GM21619 (cell line): ENCODE data around the gene BRAT1.

Source experiments
- ATAC-seq: cut with Tn5 transposase; IDR thresholded peaks from one replicate; pipeline ENCODE4 v1.9.1; 2021; ENCODE audit not compliant: unreplicated experiment

BRAT1 gene

GRCh38 chr7:2514473-2515423 is 40.6 kb downstream of the BRAT1 start:
- ATAC-seq = no peak

DNA sequence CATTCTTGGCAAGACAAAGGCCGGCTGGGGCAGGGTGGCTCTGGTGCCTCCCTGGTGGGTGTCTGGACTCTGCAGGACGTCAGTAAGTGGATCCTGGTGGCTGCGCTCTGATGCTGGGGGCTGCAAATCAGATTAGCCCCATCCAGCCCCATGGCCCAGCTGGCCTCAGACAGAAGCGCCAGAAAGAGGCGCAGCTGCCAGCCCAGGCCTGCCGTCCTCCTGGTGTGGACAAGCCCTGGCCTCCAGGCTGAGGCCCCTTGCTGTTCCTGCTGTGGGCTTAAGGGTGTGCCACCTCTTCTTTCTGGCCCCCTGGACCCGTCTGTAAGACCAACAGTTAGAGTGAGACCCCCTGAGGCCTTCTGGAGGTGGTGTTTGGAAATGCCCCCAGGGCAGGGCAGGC is 41.6 kb downstream of the BRAT1 start:
- no peak for ATAC-seq

DNA sequence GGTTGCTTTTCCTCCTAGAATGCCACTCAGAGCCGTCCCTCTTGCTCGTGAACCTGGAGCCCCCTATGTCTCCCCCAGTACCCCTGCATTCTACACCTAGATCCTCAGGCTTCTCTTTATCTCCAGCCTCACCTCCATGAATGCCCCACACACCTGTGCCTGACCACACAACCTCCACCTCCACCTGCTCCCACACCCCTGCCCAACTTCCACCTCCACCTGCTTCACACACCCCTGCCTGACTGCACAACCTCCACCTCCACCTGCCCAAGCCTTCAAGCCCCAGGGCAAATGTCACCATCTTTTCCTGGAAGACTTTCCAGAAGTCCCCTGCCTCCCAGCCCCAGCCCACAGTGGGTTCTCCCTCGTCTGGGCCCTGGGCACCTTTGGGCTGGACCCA is 42.6 kb downstream of the BRAT1 start:
- no peak for ATAC-seq

GRCh38 chr7:2512179-2512661 is 43.1 kb downstream of the BRAT1 start:
- ATAC-seq = no peak

DNA sequence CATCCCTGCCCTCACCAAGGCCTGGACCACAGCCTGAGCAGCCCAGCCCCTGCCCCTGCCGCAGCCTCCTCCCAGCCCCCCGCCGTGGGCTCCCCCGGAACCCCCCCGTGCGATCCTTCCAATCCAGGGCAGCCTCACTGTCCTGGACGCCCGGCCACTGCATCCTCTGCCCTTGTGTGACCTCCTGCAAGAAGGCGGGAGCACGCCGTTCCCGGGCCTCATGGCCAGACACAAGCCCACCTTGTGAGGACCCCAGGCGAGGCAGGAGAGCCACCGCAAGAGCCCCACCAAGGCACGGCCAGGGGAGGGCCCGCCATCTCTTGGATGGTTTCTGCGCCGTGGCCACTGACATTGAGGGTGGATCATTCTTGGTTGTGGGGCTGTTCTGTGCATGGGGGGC is 43.6 kb downstream of the BRAT1 start:
- no peak for ATAC-seq

- no peak for ATAC-seq
Measured at GRCh38 chr7:2510909-2511768, 44.2 kb downstream of the BRAT1 start.

DNA sequence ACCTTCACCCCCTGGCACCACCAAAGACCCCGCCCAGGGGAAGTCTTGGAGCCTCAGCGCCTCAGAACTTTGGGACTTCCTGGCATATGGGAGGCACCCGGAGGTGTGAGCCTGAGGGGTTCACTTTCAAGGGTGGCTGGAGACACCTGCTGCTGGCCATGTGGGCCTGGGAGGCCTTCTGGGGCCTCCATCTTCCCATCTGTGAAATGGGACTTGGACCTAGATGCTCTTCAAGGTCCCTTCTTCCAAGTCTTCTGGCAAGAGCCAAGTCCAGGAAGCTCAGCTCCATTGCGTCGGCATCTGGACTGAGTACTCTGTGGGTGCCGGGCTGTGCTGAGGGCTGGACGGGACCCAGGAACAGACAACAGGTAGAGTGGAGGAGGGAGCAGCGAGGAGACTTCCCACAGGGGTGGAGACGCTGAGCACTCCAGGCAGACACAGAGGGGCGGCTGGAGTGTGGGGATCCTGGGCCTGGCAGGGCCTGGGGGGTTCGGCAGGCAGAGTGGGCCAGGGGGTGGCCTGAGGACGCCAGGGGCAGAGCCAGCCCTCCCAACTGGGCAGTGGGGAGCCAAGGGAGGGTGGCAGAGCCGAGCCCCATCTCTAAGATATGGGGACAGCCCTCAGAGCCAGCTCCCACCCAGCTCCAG is 45.1 kb downstream of the BRAT1 start:
- no peak for ATAC-seq

DNA sequence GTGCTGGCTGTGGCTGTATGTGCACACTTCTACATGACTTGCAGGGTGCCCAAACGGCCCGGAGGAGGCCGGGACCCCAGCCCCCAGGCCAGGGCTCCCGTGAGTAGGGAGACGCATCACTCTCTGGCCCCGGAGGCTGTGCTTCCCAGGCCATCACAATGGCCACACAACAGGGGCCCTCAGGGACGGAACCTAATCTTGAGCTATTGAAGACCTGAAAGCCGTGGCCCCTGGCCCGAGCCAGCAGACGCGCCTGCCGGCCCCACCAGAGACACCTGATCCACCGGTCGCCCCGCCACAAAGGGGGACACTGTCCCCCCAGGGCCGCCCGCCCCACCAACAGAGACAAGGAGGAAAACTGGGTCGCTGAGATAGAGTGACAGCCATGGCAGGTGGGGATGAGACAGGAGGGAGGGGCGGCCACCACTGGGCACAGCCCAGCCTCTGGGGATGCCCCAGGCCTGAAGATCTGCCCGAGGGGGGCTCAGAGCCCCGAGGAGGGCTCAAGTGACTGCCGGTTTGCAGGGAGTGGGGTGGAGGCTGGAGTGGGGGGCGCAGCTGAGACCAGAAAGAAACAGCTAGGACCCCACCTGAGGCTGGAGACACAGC is 45.9 kb downstream of the BRAT1 start:
- no peak for ATAC-seq

- peak; percentile 53 for ATAC-seq
Measured at GRCh38 chr7:2508327-2509215, 46.8 kb downstream of the BRAT1 start.

GRCh38 chr7:2507917-2508306 is 47.4 kb downstream of the BRAT1 start:
- ATAC-seq = no peak

DNA sequence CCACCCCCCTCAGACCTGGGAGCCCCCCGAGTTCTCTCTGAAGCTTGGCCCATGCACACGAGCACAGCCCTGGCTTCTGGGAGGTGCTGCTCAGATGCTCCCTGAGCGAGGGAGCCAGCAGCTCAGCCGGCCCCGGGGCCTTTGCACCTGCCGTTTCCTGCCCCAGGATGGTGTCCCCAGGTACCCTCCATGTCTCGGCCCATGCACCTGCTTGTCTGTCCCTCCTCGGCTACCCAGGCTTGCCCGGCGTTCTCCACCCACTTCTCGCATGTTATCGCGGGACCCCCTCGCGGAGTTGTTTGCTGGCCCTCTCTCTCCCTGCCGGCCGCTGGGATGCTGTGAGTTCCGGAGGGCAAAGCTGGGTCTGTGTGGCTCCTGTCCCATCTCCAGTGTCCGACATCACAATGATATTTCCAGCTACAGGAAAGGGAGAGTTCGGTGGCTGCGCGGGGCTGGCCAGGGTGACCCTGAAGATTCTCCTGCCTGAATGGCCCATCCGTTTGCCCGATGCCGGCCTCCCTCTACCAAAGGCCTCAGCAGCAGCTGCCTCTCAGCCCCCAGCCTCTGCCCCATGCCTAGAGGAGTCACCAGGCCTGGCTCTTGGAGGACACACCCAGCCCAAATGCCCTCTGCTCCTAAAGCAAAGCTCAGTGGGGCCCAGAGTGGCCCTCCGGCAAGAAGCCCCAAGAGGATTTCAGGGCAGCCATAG is 48.0 kb downstream of the BRAT1 start:
- no peak for ATAC-seq

GRCh38 chr7:2505401-2505800 is 49.9 kb downstream of the BRAT1 start:
- ATAC-seq = no peak

GRCh38 chr7:2504889-2505375 is 50.4 kb downstream of the BRAT1 start:
- no peak for ATAC-seq

GRCh38 chr7:2504128-2504888 is 51.0 kb downstream of the BRAT1 start:
- no peak for ATAC-seq

DNA sequence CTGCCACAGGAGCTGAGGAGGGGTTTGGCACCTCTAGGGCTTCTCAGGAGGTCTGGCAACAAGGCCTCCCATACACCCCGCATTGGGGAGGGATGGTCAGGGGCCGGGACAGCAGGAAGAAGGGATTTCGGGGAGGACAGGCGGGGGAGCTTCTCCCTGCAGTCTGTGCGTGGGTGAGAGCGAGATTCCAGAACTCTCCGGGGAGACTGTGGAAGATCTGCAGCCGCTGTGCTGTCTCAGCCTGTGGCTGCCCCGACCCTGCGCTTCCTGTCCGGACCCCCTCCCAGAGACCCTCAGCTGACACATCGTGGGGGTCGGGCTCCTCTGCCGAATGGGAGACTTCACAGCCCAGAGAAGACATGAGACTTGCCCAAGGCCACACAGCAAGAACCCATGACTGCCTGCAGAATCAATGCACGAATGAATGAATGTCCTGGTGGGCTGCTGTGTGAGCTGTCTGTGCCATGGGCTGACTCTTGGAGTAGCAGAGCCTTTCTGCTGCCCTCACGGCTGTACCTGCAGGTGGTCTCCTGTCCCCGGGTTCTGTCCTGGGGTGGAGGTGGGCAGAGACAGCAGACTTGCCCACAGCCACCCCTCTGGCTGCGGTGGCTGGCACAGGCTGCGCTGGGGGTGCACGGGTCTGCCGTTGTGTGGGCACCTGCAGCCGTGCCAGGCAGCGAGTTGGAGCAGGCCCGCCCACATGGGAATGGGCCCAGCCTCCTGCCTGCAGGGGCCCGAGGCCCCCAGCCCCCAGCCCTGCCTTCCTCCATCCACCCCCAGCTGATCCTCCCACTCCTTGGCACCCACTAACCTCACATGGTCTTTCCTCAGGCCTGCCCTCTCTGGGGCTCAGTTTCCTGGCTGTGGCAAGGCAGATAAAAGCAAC is 52.0 kb downstream of the BRAT1 start:
- ATAC-seq = no peak

DNA sequence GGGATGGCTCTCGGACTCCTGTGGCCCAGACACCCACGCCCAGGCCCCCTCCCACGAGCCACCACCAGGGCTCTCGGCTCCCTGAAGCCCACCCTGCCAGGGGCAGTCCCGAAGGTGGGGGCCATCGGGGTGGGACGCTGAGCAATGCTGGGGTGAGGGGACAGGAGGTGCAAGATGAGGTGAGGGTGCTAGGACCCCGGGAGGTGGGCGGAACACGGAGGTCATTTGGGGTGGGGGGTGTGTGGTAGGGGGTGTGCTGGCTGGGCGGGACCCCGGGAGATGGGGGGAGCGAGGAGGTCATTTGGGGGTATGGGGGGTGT is 52.7 kb downstream of the BRAT1 start:
- ATAC-seq = no peak

- ATAC-seq = no peak
Measured at GRCh38 chr7:2501947-2502646, 53.2 kb downstream of the BRAT1 start.
